ENCODE data around the gene EPHA5. TPM values are rescaled to one million over a fixed set of nuclear protein-coding genes. Genes with fewer than 3 reads are reported as not detected.

Gene EPHA5
- total RNA-seq, 1 donor from 2014 or later: 1.2 TPM

DNA sequence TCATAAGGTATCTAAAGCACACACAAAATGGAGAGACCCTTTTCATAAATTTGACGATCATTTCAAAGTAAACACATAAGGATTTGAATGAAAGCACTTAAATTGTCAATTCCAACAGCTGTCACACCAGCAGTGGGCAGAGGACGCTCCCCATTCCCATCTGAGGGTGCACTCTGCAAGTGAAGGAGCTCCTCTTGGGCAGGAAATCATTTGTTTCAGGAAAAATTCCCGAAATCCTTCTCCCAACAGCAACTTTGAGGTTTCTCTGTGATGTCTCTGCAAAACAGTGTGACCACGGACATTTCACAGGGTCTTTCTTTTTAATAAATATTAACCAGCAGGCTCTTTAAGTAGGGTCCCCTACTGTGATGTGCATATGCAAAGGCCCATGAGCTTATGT is 111.0 kb downstream of the EPHA5 start:
- Mint-ChIP-seq H3K9me3 (ENCODE audit: unreplicated experiment) (no peaks in the 10 kb centered on the region), H3K4me1 (ENCODE audit: low read depth, unreplicated experiment) (no peaks in the 10 kb centered on the region), H3K4me3 (ENCODE audit: unreplicated experiment) (no peak overlapping the region), H3K27me3 (ENCODE audit: low read depth, unreplicated experiment) (no peaks in the 10 kb centered on the region), H3K36me3 (ENCODE audit: low read depth, unreplicated experiment) (no peaks in the 10 kb centered on the region), H3K27ac (ENCODE audit: unreplicated experiment) (no peak overlapping the region)
- no peak overlapping the region for H2AFZ ChIP-seq (ENCODE audit: low read depth, low read length)
- no peaks in the 10 kb centered on the region for H3K79me2 ChIP-seq (ENCODE audit: insufficient read depth, low read length)
- no peaks in the 10 kb centered on the region for H3K27me3 ChIP-seq (ENCODE audit: insufficient read depth, low read length)
- H3K9me3 ChIP-seq (ENCODE audit: insufficient read depth, low read depth, low read length): no peaks in the 10 kb centered on the region
- no peak for FAIRE-seq
- H4K20me1 ChIP-seq (ENCODE audit: insufficient read depth, low read length): no peaks in the 10 kb centered on the region
- H3K4me2 ChIP-seq (ENCODE audit: low read length): no peak overlapping the region
- H3K4me1 ChIP-seq (ENCODE audit: insufficient read depth, low read length): no peaks in the 10 kb centered on the region
- TF ChIP-seq, protein P1, sequence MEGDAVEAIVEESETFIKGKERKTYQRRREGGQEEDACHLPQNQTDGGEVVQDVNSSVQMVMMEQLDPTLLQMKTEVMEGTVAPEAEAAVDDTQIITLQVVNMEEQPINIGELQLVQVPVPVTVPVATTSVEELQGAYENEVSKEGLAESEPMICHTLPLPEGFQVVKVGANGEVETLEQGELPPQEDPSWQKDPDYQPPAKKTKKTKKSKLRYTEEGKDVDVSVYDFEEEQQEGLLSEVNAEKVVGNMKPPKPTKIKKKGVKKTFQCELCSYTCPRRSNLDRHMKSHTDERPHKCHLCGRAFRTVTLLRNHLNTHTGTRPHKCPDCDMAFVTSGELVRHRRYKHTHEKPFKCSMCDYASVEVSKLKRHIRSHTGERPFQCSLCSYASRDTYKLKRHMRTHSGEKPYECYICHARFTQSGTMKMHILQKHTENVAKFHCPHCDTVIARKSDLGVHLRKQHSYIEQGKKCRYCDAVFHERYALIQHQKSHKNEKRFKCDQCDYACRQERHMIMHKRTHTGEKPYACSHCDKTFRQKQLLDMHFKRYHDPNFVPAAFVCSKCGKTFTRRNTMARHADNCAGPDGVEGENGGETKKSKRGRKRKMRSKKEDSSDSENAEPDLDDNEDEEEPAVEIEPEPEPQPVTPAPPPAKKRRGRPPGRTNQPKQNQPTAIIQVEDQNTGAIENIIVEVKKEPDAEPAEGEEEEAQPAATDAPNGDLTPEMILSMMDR (IDR thresholded peaks at IDR 0.05; ENCODE audit: insufficient read depth, low read depth, low read length): no peak
- TF ChIP-seq EZH2 (IDR thresholded peaks at IDR 0.05; ENCODE audit: insufficient read depth, low read length): no peak
- DNase-seq (ENCODE audit: low read depth): no peak
- no peak overlapping the region for H3K4me3 ChIP-seq (ENCODE audit: insufficient read depth, low read depth, low read length)
- H3K9ac ChIP-seq (ENCODE audit: low read length): no peak overlapping the region
- no peaks in the 10 kb centered on the region for H3K36me3 ChIP-seq (ENCODE audit: insufficient read depth, low read length)
- no peak overlapping the region for H3K27ac ChIP-seq (ENCODE audit: low read depth, low read length)

DNA sequence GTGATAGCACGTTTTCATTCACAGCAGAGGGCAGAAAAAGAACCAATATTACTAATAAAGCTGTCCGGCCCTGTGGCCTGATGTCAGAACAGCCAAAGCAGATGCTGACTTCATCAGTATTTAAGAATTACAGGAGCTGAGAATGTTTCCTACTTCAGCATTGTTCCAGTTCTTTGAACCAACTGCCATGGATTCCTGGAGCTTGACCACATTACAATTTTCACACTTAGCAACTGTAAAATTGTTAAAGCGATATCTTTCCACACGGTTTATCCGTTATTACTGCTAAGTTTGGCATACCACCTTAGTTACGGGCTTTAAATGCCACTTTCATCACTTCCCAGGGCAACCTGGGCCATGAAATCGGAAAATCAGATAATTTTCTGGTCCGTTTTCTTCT is 118.2 kb downstream of the EPHA5 start:
- no peaks in the 10 kb centered on the region for H3K79me2 ChIP-seq (ENCODE audit: insufficient read depth, low read length)
- no peak for TF ChIP-seq EZH2 (IDR thresholded peaks at IDR 0.05; ENCODE audit: insufficient read depth, low read length)
- H3K9me3 Mint-ChIP-seq (ENCODE audit: unreplicated experiment): no peaks in the 10 kb centered on the region
- no peaks in the 10 kb centered on the region for H3K9me3 ChIP-seq (ENCODE audit: insufficient read depth, low read depth, low read length)
- no peaks in the 10 kb centered on the region for H3K36me3 Mint-ChIP-seq (ENCODE audit: low read depth, unreplicated experiment)
- DNase-seq (ENCODE audit: low read depth): no peak
- H4K20me1 ChIP-seq (ENCODE audit: insufficient read depth, low read length): no peaks in the 10 kb centered on the region
- H3K4me2 ChIP-seq (ENCODE audit: low read length): no peak overlapping the region
- no peak overlapping the region for H2AFZ ChIP-seq (ENCODE audit: low read depth, low read length)
- H3K36me3 ChIP-seq (ENCODE audit: insufficient read depth, low read length): no peaks in the 10 kb centered on the region
- H3K4me1 ChIP-seq (ENCODE audit: insufficient read depth, low read length): no peaks in the 10 kb centered on the region
- H3K4me1 Mint-ChIP-seq (ENCODE audit: low read depth, unreplicated experiment): no peaks in the 10 kb centered on the region
- no peak overlapping the region for H3K27ac ChIP-seq (ENCODE audit: low read depth, low read length)
- no peak overlapping the region for H3K9ac ChIP-seq (ENCODE audit: low read length)
- H3K4me3 Mint-ChIP-seq (ENCODE audit: unreplicated experiment): no peak overlapping the region
- H3K27ac Mint-ChIP-seq (ENCODE audit: unreplicated experiment): no peak overlapping the region
- no peaks in the 10 kb centered on the region for H3K27me3 Mint-ChIP-seq (ENCODE audit: low read depth, unreplicated experiment)
- no peaks in the 10 kb centered on the region for H3K27me3 ChIP-seq (ENCODE audit: insufficient read depth, low read length)
- H3K4me3 ChIP-seq (ENCODE audit: insufficient read depth, low read depth, low read length): no peak overlapping the region
- no peak for FAIRE-seq

DNA sequence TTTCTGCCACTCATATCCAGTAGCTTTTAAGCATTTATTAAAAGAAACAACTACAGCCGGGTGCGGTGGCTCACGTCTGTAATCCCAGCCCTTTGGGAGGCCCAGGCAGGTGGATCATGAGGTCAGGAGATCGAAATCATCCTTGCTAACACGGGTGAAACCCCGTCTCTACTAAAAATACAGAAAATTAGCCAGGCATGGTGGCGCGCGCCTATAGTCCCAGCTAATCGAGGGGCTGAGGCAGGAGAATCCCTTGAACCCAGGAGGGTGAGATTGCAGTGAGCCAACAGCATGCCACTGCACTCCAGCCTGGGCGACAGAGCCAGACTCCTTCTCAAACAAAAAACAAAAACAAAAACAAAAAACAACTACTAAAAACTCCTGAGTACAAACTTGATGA is 119.8 kb downstream of the EPHA5 start:
- no peak overlapping the region for H3K27ac ChIP-seq (ENCODE audit: low read depth, low read length)
- Mint-ChIP-seq H3K27ac (ENCODE audit: unreplicated experiment) (no peak overlapping the region), H3K27me3 (ENCODE audit: low read depth, unreplicated experiment) (no peaks in the 10 kb centered on the region)

More for the DNA sequence above, 119.8 kb downstream of the EPHA5 start:
- Histone ChIP-seq H3K27me3 (ENCODE audit: insufficient read depth, low read length) (no peaks in the 10 kb centered on the region), H3K79me2 (ENCODE audit: insufficient read depth, low read length) (no peaks in the 10 kb centered on the region), H3K36me3 (ENCODE audit: insufficient read depth, low read length) (no peaks in the 10 kb centered on the region), H3K9me3 (ENCODE audit: insufficient read depth, low read depth, low read length) (no peaks in the 10 kb centered on the region), H3K4me2 (ENCODE audit: low read length) (no peak overlapping the region), H3K4me3 (ENCODE audit: insufficient read depth, low read depth, low read length) (no peak overlapping the region), H3K4me1 (ENCODE audit: insufficient read depth, low read length) (no peaks in the 10 kb centered on the region), H2AFZ (ENCODE audit: low read depth, low read length) (no peak overlapping the region), H3K9ac (ENCODE audit: low read length) (no peak overlapping the region), H4K20me1 (ENCODE audit: insufficient read depth, low read length) (no peaks in the 10 kb centered on the region)
- no peaks in the 10 kb centered on the region for H3K4me1 Mint-ChIP-seq (ENCODE audit: low read depth, unreplicated experiment)
- FAIRE-seq (no peak), DNase-seq (ENCODE audit: low read depth) (no peak)
- no peaks in the 10 kb centered on the region for H3K36me3 Mint-ChIP-seq (ENCODE audit: low read depth, unreplicated experiment)
- no peaks in the 10 kb centered on the region for H3K9me3 Mint-ChIP-seq (ENCODE audit: unreplicated experiment)
- no peak overlapping the region for H3K4me3 Mint-ChIP-seq (ENCODE audit: unreplicated experiment)
- TF ChIP-seq EZH2 (IDR thresholded peaks at IDR 0.05; ENCODE audit: insufficient read depth, low read length): no peak
- TF ChIP-seq, protein P1 (IDR thresholded peaks at IDR 0.05; ENCODE audit: insufficient read depth, low read depth, low read length): no peak

Data from astrocyte (in vitro differentiated cells and primary cell).